ENCODE results near the gene ZNF780A. TPM values are rescaled to one million over a fixed set of nuclear protein-coding genes. Genes with fewer than 3 reads are reported as not detected.

ZNF780A gene
- total RNA-seq, 2 experiments from 2014 or later = 7.8 to 18.3 TPM

- Histone ChIP-seq H3K4me3 (ENCODE audit: low read depth, low read length, poor library complexity, severe bottlenecking) (no peak overlapping the region), H3K9me3 (ENCODE audit: low read length) (no peaks in the 10 kb centered on the region), H4K20me1 (ENCODE audit: insufficient read depth, low read length) (no peaks in the 10 kb centered on the region), H2AFZ (ENCODE audit: low read length) (no peak overlapping the region), H3K79me2 (ENCODE audit: insufficient read depth, low read depth, low read length) (no peaks in the 10 kb centered on the region), H3K36me3 (ENCODE audit: insufficient read depth, low read length) (no peaks in the 10 kb centered on the region), H3K4me1 (ENCODE audit: insufficient read depth, low read length, poor library complexity, severe bottlenecking) (no peaks in the 10 kb centered on the region), H3K27ac (ENCODE audit: low read depth, low read length, poor library complexity, severe bottlenecking) (no peak overlapping the region), H3K4me2 (ENCODE audit: low read length) (no peak overlapping the region), H3K9me2 (ENCODE audit: insufficient read depth, low read length) (no peaks in the 10 kb centered on the region)
- POLR2A ChIA-PET = no interaction called here
- intact Hi-C loops (cut with micrococcal nuclease; ENCODE audit: unreplicated experiment) = no loop called here
- no TSS peak for BruUV-seq (replicated peaks)
- DNase-seq (ENCODE audit: low spot score) = no peak
- TF ChIP-seq, protein P1, sequence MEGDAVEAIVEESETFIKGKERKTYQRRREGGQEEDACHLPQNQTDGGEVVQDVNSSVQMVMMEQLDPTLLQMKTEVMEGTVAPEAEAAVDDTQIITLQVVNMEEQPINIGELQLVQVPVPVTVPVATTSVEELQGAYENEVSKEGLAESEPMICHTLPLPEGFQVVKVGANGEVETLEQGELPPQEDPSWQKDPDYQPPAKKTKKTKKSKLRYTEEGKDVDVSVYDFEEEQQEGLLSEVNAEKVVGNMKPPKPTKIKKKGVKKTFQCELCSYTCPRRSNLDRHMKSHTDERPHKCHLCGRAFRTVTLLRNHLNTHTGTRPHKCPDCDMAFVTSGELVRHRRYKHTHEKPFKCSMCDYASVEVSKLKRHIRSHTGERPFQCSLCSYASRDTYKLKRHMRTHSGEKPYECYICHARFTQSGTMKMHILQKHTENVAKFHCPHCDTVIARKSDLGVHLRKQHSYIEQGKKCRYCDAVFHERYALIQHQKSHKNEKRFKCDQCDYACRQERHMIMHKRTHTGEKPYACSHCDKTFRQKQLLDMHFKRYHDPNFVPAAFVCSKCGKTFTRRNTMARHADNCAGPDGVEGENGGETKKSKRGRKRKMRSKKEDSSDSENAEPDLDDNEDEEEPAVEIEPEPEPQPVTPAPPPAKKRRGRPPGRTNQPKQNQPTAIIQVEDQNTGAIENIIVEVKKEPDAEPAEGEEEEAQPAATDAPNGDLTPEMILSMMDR (conservative IDR thresholded peaks at IDR 0.05; ENCODE audit: low read length) = no peak
- TF ChIP-seq EZH2phosphoT487 (IDR thresholded peaks at IDR 0.05; ENCODE audit: borderline replicate concordance, low read depth, low read length) = no peak
- CTCF ChIA-PET (ENCODE audit: unreplicated experiment) = no interaction called here
Observed at GRCh38 chr19:40101813-40102212, 11.1 kb upstream of the ZNF780A start.

- Histone ChIP-seq H3K4me2 (ENCODE audit: low read length) (no peak overlapping the region), H4K20me1 (ENCODE audit: insufficient read depth, low read length) (no peaks in the 10 kb centered on the region), H2AFZ (ENCODE audit: low read length) (no peak overlapping the region), H3K4me1 (ENCODE audit: insufficient read depth, low read length, poor library complexity, severe bottlenecking) (peaks cover 14% of the 10 kb centered on the region), H3K9me3 (ENCODE audit: low read length) (peaks cover 7% of the 10 kb centered on the region; the same call in 1 of the 2 replicates), H3K9me2 (ENCODE audit: insufficient read depth, low read length) (no peaks in the 10 kb centered on the region), H3K4me3 (ENCODE audit: low read depth, low read length, poor library complexity, severe bottlenecking) (no peak overlapping the region), H3K36me3 (ENCODE audit: insufficient read depth, low read length) (peaks cover 4% of the 10 kb centered on the region; the same call in 1 of the 2 replicates), H3K27ac (ENCODE audit: low read depth, low read length, poor library complexity, severe bottlenecking) (no peak overlapping the region), H3K79me2 (ENCODE audit: insufficient read depth, low read depth, low read length) (peaks cover 11% of the 10 kb centered on the region; the same call in 1 of the 2 replicates)
- CTCF ChIA-PET (ENCODE audit: unreplicated experiment) = no interaction called here
- no peak for DNase-seq (ENCODE audit: low spot score)
- TF ChIP-seq EZH2phosphoT487 (IDR thresholded peaks at IDR 0.05; ENCODE audit: borderline replicate concordance, low read depth, low read length) = no peak
- TF ChIP-seq, protein P1 (conservative IDR thresholded peaks at IDR 0.05; ENCODE audit: low read length) = no peak
- POLR2A ChIA-PET = no interaction called here
- intact Hi-C loops (cut with micrococcal nuclease; ENCODE audit: unreplicated experiment) = no loop called here
- no TSS peak for BruUV-seq (replicated peaks)
Observed at GRCh38 chr19:40093416-40093815, 2.7 kb upstream of the ZNF780A start.

DNA sequence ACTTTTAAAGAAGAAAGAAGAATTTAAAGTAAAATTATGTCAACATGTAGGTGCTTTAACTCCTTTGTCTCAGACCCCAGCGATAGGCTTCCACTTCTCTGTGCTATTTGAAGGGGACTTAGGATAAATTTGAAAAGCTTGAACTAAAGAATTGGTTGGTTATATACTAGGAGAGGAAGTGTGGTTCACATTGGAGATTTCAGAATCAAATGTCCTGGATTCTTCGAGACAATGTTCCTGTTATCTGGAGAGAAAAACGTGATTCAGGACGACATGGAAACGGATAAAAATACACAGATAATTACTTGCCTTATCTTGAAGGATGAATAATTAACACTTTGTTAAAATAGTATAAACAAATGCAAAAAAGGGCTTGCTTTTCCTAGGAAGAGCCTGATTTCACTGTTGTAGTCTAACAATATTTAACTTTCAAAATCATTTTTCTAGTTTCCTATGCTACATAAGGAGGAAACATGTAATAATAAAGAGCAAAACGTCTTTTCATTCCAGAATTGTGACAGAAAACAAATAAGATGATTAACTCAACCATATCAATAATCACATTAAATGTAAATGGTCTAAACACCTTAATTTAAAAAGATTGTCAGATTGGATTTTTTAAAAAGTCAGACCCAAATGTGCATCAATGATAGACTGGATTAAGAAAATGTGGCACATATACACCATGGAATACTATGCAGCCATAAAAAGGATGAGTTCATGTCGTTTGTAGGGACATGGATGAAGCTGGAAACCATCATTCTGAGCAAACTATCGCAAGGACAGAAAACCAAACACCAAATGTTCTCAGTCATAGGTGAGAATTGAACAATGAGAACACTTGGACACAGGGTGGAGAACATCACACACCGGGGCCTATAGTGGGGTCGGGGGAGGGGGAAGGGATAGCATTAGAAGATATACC is 724 bp upstream of the ZNF780A start:
- Histone ChIP-seq H3K9me3 (ENCODE audit: low read length) (peaks cover 16% of the 10 kb centered on the region; the same call in 1 of the 2 replicates), H3K4me2 (ENCODE audit: low read length) (peak overlapping the region; percentile 82), H3K79me2 (ENCODE audit: insufficient read depth, low read depth, low read length) (peaks cover 11% of the 10 kb centered on the region; the same call in 1 of the 2 replicates), H4K20me1 (ENCODE audit: insufficient read depth, low read length) (no peaks in the 10 kb centered on the region), H3K4me3 (ENCODE audit: low read depth, low read length, poor library complexity, severe bottlenecking) (peak overlapping the region; percentile 79), H2AFZ (ENCODE audit: low read length) (peak overlapping the region; percentile 99), H3K36me3 (ENCODE audit: insufficient read depth, low read length) (peaks cover 13% of the 10 kb centered on the region; the same call in 1 of the 2 replicates), H3K4me1 (ENCODE audit: insufficient read depth, low read length, poor library complexity, severe bottlenecking) (peaks cover 14% of the 10 kb centered on the region), H3K9me2 (ENCODE audit: insufficient read depth, low read length) (no peaks in the 10 kb centered on the region), H3K27ac (ENCODE audit: low read depth, low read length, poor library complexity, severe bottlenecking) (no peak overlapping the region)
- ChIA-PET CTCF (ENCODE audit: unreplicated experiment) (no interaction called here), POLR2A (interaction anchor here (0.5 to 1.5 kb wide), 6 partner anchors 12 to 630 kb away, joined by 3 to 4 read pairs (median 3); no protein-coding TSS in a partner anchor)
- TF ChIP-seq EZH2phosphoT487 (IDR thresholded peaks at IDR 0.05; ENCODE audit: borderline replicate concordance, low read depth, low read length) = no peak
- DNase-seq (ENCODE audit: low spot score) = peak; percentile 1
- intact Hi-C loops (cut with micrococcal nuclease; ENCODE audit: unreplicated experiment) = no loop called here
- no TSS peak for BruUV-seq (replicated peaks)
